GM12878 (cell line): ENCODE data around the gene FAM50A. TPM values are rescaled to one million over a fixed set of nuclear protein-coding genes. Genes with fewer than 3 reads are reported as not detected.

ENCODE experiments used
- ATAC-seq: fragments of 200-7000 bp; cut with Tn5 transposase; 3 replicates; pipeline ENCODE4 v1.9.1; 2020; ENCODE audit warnings: mild to moderate bottlenecking, moderate library complexity
- BruUV-seq: library from RNA; stranded (reverse); fragments of 400-500 nt; replicated peaks from 2 replicates; lab custom pipeline; 2021; lab: Mats Ljungman, UMichigan
- CTCF ChIA-PET: fragments of 300-600 bp; sonication (Branson Sonifier 250); formaldehyde crosslinking; extraction: SDS; loops from one replicate; lab custom pipeline; 2021; ENCODE audit warnings: inconsistent platforms; lab: Yijun Ruan, JAX
- POLR2A ChIA-PET: fragments of 350-600 bp; formaldehyde crosslinking; extraction: SDS; loops from one replicate; lab custom pipeline; 2021; ENCODE audit warnings: inconsistent platforms; lab: Charles Lee
- RAD21 ChIA-PET: fragments of 300-600 bp; sonication (Branson Sonifier 250); formaldehyde crosslinking; loops from one replicate; lab custom pipeline; 2023; ENCODE audit warnings: antibody characterized with exemption; ENCODE audit not compliant: unreplicated experiment; lab: Charles Lee
- SMC1A ChIA-PET: fragments of 300-600 bp; sonication (Branson Sonifier 250); formaldehyde crosslinking; loops from one replicate; lab custom pipeline; 2023; ENCODE audit not compliant: unreplicated experiment, uncharacterized antibody; lab: Charles Lee
- DNase-seq: peaks from one replicate; pipeline ENCODE4 v3.0.0-alpha.2; 2011; ENCODE audit warnings: low read depth, low spot score
- FAIRE-seq: peaks from 3 replicates; lab custom pipeline; 2011; peaks lifted over from hg19 to GRCh38; lab: Jason Lieb, UNC
- H2AFZ ChIP-seq: 2 replicates; pipeline ENCODE4 v1.6.0; 2011; ENCODE audit warnings: low read depth, low read length, control low read depth; ENCODE audit not compliant: control insufficient read depth
- H3K27ac ChIP-seq: 2 replicates; pipeline ENCODE4 v1.5.1; 2011; ENCODE audit warnings: control low read depth; ENCODE audit not compliant: control insufficient read depth, insufficient read depth
- H3K27me3 ChIP-seq, 2 experiments: replicated peaks in 1 of 2; 2 replicates each; pipeline versions ENCODE4 v1.6.0 to v1.6.1; 2011; ENCODE audit warnings: low read length in 1 of 2; ENCODE audit not compliant: control insufficient read depth in 2 of 2, insufficient read depth in 2 of 2
- H3K36me3 ChIP-seq, 2 experiments: 2 replicates each; pipeline ENCODE4 v1.5.1; 2011; ENCODE audit warnings: low read length in 1 of 2; ENCODE audit not compliant: control insufficient read depth in 2 of 2, insufficient read depth in 2 of 2
- H3K4me1 ChIP-seq: 2 replicates; pipeline ENCODE4 v1.6.1; 2011; ENCODE audit warnings: mild to moderate bottlenecking, low read length, moderate library complexity, mixed read lengths; ENCODE audit not compliant: control insufficient read depth, insufficient read depth
- H3K4me2 ChIP-seq: 2 replicates; pipeline ENCODE4 v1.6.0; 2011; ENCODE audit warnings: control low read depth; ENCODE audit not compliant: control insufficient read depth, insufficient read depth
- H3K4me3 ChIP-seq: fragments of 200-600 bp; sonication (generic); 2 replicates; pipeline ENCODE4 v1.5.1; 2016
- H3K79me2 ChIP-seq: 2 replicates; pipeline ENCODE4 v1.6.0; 2011; ENCODE audit warnings: low read length; ENCODE audit not compliant: control insufficient read depth, insufficient read depth
- H3K9ac ChIP-seq: 2 replicates; pipeline ENCODE4 v1.8.0; 2011; ENCODE audit warnings: low read length, control low read depth, mixed read lengths; ENCODE audit not compliant: control insufficient read depth, insufficient read depth
- H3K9me3 ChIP-seq: replicated peaks from 3 replicates; pipeline ENCODE4 v1.5.1; 2011; ENCODE audit warnings: mild to moderate bottlenecking, low read length; ENCODE audit not compliant: control insufficient read depth, insufficient read depth
- H4K20me1 ChIP-seq: 2 replicates; pipeline ENCODE4 v1.6.0; 2011; ENCODE audit not compliant: control insufficient read depth, insufficient read depth
- CBX3 ChIP-seq: fragments of 200-600 bp; sonication (generic); IDR thresholded peaks from 2 replicates; pipeline ENCODE4 v1.6.1; 2016; ENCODE audit warnings: low read depth, borderline replicate concordance
- CHD4 ChIP-seq: fragments of 200-600 bp; sonication (generic); IDR thresholded peaks from 2 replicates; pipeline ENCODE4 v1.6.1; 2016; ENCODE audit warnings: mild to moderate bottlenecking
- HCFC1 ChIP-seq: fragments of 150-350 bp; IDR thresholded peaks from 2 replicates; pipeline ENCODE4 v1.6.1; 2014; ENCODE audit warnings: low read length
- HDGF ChIP-seq: fragments of 450-650 bp; IDR thresholded peaks from 2 replicates; pipeline ENCODE4 v1.6.1; 2016; ENCODE audit warnings: antibody characterized with exemption
- MTA2 ChIP-seq: fragments of 450-650 bp; IDR thresholded peaks from 2 replicates; pipeline ENCODE4 v1.6.1; 2016; ENCODE audit warnings: low read depth, mild to moderate bottlenecking, moderate library complexity
- NFXL1 ChIP-seq: fragments of 450-650 bp; IDR thresholded peaks from 2 replicates; pipeline ENCODE4 v1.6.1; 2017; ENCODE audit warnings: antibody characterized with exemption, mild to moderate bottlenecking, borderline replicate concordance
- NFYA ChIP-seq: IDR thresholded peaks from 2 replicates; pipeline ENCODE4 v1.6.1; 2011; ENCODE audit warnings: low read depth, mild to moderate bottlenecking, low read length, improper control_type of control experiment, borderline replicate concordance
- RAD21 ChIP-seq: IDR thresholded peaks from 2 replicates; pipeline ENCODE4 v1.6.1; 2011; ENCODE audit warnings: mild to moderate bottlenecking, low read depth, low read length, moderate library complexity; ENCODE audit not compliant: insufficient read depth
- RBBP5 ChIP-seq: fragments of 200-600 bp; sonication (generic); conservative IDR thresholded peaks from 2 replicates; pipeline ENCODE4 v1.6.1; 2016
- SUPT20H ChIP-seq: IDR thresholded peaks from 2 replicates; pipeline ENCODE4 v1.6.1; 2011; ENCODE audit warnings: low read depth, mild to moderate bottlenecking, low read length, moderate library complexity, borderline replicate concordance; ENCODE audit not compliant: control insufficient read depth
- SUZ12 ChIP-seq: fragments of 200-600 bp; sonication (generic); IDR thresholded peaks from one replicate; pipeline ENCODE4 v1.6.1; 2018; ENCODE audit warnings: antibody characterized with exemption, mild to moderate bottlenecking; ENCODE audit not compliant: unreplicated experiment
- TARDBP ChIP-seq: IDR thresholded peaks from 2 replicates; pipeline ENCODE4 v1.6.1; 2016; ENCODE audit warnings: borderline replicate concordance
- ZNF24 ChIP-seq: fragments of 450-650 bp; IDR thresholded peaks from 2 replicates; pipeline ENCODE4 v1.6.1; 2017; ENCODE audit warnings: antibody characterized with exemption, mild to moderate bottlenecking
- ZNF622 ChIP-seq: fragments of 450-650 bp; IDR thresholded peaks from 2 replicates; pipeline ENCODE4 v1.6.1; 2017; ENCODE audit warnings: mild to moderate bottlenecking, inconsistent platforms
- WGBS: methylation state at CpG from one replicate; pipeline ENCODE4 v1.1.6; 2016; ENCODE audit warnings: low lambda C conversion rate; ENCODE audit not compliant: insufficient replicate concordance, insufficient coverage; ENCODE audit errors: missing lambda C conversion rate; 5-methylcytosine and 5-hydroxymethylcytosine counted together
- in situ Hi-C: fragments of 300-500 bp; cut with MboI; formaldehyde crosslinking; loops from 9 replicates; pipeline ENCODE4 v1.14.3; 2018; ENCODE audit warnings: mixed read lengths
- intact Hi-C: fragments of 100-400 bp; cut with micrococcal nuclease; formaldehyde crosslinking; loops from one replicate; pipeline ENCODE4 v1.14.2; 2022; ENCODE audit not compliant: unreplicated experiment
- polyA plus RNA-seq, 11 experiments: library from polyadenylated mRNA; depleted of rRNA in 4 of 11; unstranded in 6 of 11; stranded (reverse) in 5 of 11; fragments of >200 nt; fragmentation: Nextera tagmentation in 4 of 11; fragmentation: Illumina TruSeq in 1 of 11; extraction: Ambion mirVana in 4 of 11; extraction: Trizol in 1 of 11; gene quantifications; 1 replicate in 1 of 11; 2 replicates in 10 of 11; pipeline versions ENCODE4 v1.2.1 to v1.2.3, GENCODE V29; 2011 to 2016; ENCODE audit warnings: inconsistent platforms in 2 of 11, missing spikeins in 2 of 11, low read depth in 1 of 11
- total RNA-seq, 4 experiments: library from RNA; depleted of rRNA in 3 of 4; stranded (reverse); fragments of >200 nt in 3 of 4; fragmentation: Illumina TruSeq in 1 of 4; extraction: Trizol in 1 of 4; gene quantifications; 2 replicates each; pipeline versions ENCODE4 v1.2.1 to v1.2.3, GENCODE V29; 2013 to 2021
- TF ChIP-seq, protein P1 (sequence below), 3 experiments: IDR thresholded peaks in 2 of 3; conservative IDR thresholded peaks in 1 of 3; 2 replicates each; pipeline ENCODE4 v1.5.1; 2011; ENCODE audit warnings: low read depth in 3 of 3, low read length in 3 of 3, mild to moderate bottlenecking in 3 of 3, control low read depth in 2 of 3, moderate library complexity in 2 of 3, inconsistent platforms in 1 of 3, mixed read lengths in 1 of 3; ENCODE audit not compliant: control insufficient read depth in 2 of 3, insufficient read depth in 1 of 3; ENCODE audit errors: extremely low read depth in 1 of 3
- TF ChIP-seq, protein P2 (sequence below): fragments of 450-650 bp; conservative IDR thresholded peaks from 2 replicates; pipeline ENCODE4 v1.6.1; 2017; ENCODE audit warnings: mild to moderate bottlenecking, moderate library complexity

Gene FAM50A
- total and polyA plus RNA-seq, 10 of the 15 experiments (the other 5 are each of a cell fraction or from before 2014, with no cell fraction given) = 4.2 to 46.7 (median 34.6) TPM

DNA sequence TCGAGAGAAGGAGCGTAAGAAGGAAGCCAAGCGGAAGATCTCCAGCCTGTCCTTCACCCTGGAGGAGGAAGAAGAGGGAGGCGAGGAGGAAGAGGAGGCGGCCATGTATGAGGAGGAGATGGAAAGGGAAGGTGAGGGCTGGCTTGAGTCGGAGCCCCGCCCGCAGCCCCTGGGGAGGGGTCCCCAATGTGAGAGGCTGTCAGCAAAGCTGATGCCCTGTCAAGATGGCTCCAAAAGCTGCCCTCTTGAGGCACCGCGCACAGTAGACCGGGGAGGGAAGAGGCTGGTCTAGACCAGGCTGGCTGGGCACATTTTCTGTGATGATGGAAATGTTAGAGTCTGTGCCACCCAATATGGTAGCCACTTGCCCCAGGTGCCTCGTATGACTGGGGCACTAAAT is 2.5 kb downstream of the FAM50A start:
- WGBS = 67% methylated on average over 12 of the region's 12 CpGs
- ChIA-PET RAD21 (no interaction called here), CTCF (no interaction called here), POLR2A (interaction anchor here (1.0 kb wide), 1 partner anchor 12 kb away, joined by 4 read pairs; no protein-coding TSS in a partner anchor), SMC1A (no interaction called here)
- peaks cover 6% of the 10 kb centered on the region for H3K79me2 ChIP-seq
- no peak for FAIRE-seq
- in situ Hi-C loops = no loop called here
- no peak for ATAC-seq
- H3K9me3 ChIP-seq = no peaks in the 10 kb centered on the region; the same call in 2 of the 3 replicates
- H3K4me3 ChIP-seq = no peak overlapping the region
- intact Hi-C loops = no loop called here
- no peak overlapping the region for H3K27ac ChIP-seq
- no peak overlapping the region for H3K9ac ChIP-seq
- H4K20me1 ChIP-seq = no peaks in the 10 kb centered on the region
- peaks cover 0 to 6% of the 10 kb centered on the region in 2 experiments; a peak in 2 of 4 replicates for H3K36me3 ChIP-seq
- H2AFZ ChIP-seq = no peak overlapping the region
- no peak for DNase-seq
- BruUV-seq = no TSS peak
- no peak overlapping the region for H3K4me2 ChIP-seq
- TF ChIP-seq, protein P1, sequence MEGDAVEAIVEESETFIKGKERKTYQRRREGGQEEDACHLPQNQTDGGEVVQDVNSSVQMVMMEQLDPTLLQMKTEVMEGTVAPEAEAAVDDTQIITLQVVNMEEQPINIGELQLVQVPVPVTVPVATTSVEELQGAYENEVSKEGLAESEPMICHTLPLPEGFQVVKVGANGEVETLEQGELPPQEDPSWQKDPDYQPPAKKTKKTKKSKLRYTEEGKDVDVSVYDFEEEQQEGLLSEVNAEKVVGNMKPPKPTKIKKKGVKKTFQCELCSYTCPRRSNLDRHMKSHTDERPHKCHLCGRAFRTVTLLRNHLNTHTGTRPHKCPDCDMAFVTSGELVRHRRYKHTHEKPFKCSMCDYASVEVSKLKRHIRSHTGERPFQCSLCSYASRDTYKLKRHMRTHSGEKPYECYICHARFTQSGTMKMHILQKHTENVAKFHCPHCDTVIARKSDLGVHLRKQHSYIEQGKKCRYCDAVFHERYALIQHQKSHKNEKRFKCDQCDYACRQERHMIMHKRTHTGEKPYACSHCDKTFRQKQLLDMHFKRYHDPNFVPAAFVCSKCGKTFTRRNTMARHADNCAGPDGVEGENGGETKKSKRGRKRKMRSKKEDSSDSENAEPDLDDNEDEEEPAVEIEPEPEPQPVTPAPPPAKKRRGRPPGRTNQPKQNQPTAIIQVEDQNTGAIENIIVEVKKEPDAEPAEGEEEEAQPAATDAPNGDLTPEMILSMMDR (IDR thresholded peaks at IDR 0.05 in 2 of 3, conservative IDR thresholded peaks at IDR 0.05 in 1 of 3; ENCODE audit: control insufficient read depth in 2 of 3, extremely low read depth in 1 of 3, insufficient read depth in 1 of 3, low read depth in 3 of 3, low read length in 3 of 3) = no peak
- 0 out of 2 replicates have a peak, but pooled peaks cover 3% of the 10 kb centered on the region for H3K4me1 ChIP-seq
- H3K27me3 ChIP-seq = no peaks in the 10 kb centered on the region

DNA sequence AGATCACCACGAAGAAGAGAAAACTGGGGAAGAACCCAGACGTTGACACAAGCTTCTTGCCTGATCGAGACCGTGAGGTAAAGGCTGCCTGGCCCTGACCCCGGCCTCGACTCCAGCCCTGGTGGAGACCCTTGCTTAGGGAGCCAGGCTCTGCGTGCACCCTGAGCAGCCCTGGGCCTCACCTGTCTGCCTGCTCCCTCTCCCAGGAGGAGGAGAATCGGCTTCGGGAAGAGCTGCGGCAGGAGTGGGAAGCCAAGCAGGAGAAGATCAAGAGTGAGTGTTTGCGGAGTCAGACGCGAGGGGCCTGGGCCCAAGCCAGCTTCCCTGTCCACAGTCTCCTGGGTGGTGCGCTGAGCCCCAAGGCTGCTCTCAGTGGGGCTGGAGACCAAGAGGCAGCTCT is 4.5 kb downstream of the FAM50A start:
- DNase-seq = no peak
- H3K4me1 ChIP-seq = 0 out of 2 replicates have a peak, but pooled peaks cover 3% of the 10 kb centered on the region
- peaks cover 6% of the 10 kb centered on the region for H3K79me2 ChIP-seq
- ChIA-PET CTCF (no interaction called here), POLR2A (no interaction called here), RAD21 (no interaction called here), SMC1A (no interaction called here)
- H3K27me3 ChIP-seq = no peaks in the 10 kb centered on the region
- no peak overlapping the region for H3K4me2 ChIP-seq
- no peak for FAIRE-seq
- no TSS peak for BruUV-seq
- in situ Hi-C loops (no loop called here), intact Hi-C loops (no loop called here)
- no peaks in the 10 kb centered on the region for H4K20me1 ChIP-seq
- peaks cover 0 to 2% of the 10 kb centered on the region in 2 experiments; a peak in 2 of 4 replicates for H3K36me3 ChIP-seq
- no peaks in the 10 kb centered on the region; the same call in 2 of the 3 replicates for H3K9me3 ChIP-seq
- ATAC-seq = no peak
- no peak overlapping the region for H3K27ac ChIP-seq
- no peak overlapping the region for H3K9ac ChIP-seq
- no peak overlapping the region for H2AFZ ChIP-seq
- no peak overlapping the region for H3K4me3 ChIP-seq
- WGBS = 59% methylated on average over 14 of the region's 14 CpGs
- TF ChIP-seq NFXL1 (no peak), RBBP5 (no peak), CHD4 (no peak), SUZ12 (no peak), RAD21 (no peak), ZNF622 (no peak), ZNF24 (no peak), HDGF (no peak), CBX3 (no peak), SUPT20H (no peak), TARDBP (no peak), NFYA (no peak), MTA2 (no peak), HCFC1 (no peak)
- TF ChIP-seq, protein P2, sequence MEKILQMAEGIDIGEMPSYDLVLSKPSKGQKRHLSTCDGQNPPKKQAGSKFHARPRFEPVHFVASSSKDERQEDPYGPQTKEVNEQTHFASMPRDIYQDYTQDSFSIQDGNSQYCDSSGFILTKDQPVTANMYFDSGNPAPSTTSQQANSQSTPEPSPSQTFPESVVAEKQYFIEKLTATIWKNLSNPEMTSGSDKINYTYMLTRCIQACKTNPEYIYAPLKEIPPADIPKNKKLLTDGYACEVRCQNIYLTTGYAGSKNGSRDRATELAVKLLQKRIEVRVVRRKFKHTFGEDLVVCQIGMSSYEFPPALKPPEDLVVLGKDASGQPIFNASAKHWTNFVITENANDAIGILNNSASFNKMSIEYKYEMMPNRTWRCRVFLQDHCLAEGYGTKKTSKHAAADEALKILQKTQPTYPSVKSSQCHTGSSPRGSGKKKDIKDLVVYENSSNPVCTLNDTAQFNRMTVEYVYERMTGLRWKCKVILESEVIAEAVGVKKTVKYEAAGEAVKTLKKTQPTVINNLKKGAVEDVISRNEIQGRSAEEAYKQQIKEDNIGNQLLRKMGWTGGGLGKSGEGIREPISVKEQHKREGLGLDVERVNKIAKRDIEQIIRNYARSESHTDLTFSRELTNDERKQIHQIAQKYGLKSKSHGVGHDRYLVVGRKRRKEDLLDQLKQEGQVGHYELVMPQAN = no peak
